H9 (cell line): ENCODE data around the gene CBY3. TPM values are rescaled to one million over a fixed set of nuclear protein-coding genes. Genes with fewer than 3 reads are reported as not detected.
"Not testable (repeated sequence)": the region's sequence is repeated elsewhere in the genome, so short reads cannot be mapped to it uniquely, and the experiment has no call there.

ENCODE experiments used
- DNase-seq: peaks from one replicate; pipeline ENCODE4 v3.0.0-alpha.2; 2017
- H2AFZ ChIP-seq: one replicate; pipeline ENCODE4 v1.6.1; 2013; ENCODE audit warnings: mild to moderate bottlenecking, low read length, control low read depth, moderate library complexity
- H2AK5ac ChIP-seq: 2 replicates; pipeline ENCODE4 v1.6.1; 2013; ENCODE audit warnings: low read length, control low read depth, mixed read lengths; ENCODE audit not compliant: insufficient read length
- H2BK120ac ChIP-seq: one replicate; pipeline ENCODE4 v1.6.1; 2013; ENCODE audit warnings: low read depth, mild to moderate bottlenecking, low read length, control low read depth, inconsistent platforms; ENCODE audit not compliant: poor library complexity, severe bottlenecking
- H2BK12ac ChIP-seq: 2 replicates; pipeline ENCODE4 v1.6.1; 2013; ENCODE audit warnings: low read length, control low read depth, mixed read lengths, low read depth; ENCODE audit not compliant: insufficient read length
- H2BK15ac ChIP-seq: 2 replicates; pipeline ENCODE4 v1.6.1; 2013; ENCODE audit warnings: low read depth, low read length, control low read depth
- H2BK20ac ChIP-seq: one replicate; pipeline ENCODE4 v1.6.1; 2013; ENCODE audit warnings: low read depth, mild to moderate bottlenecking, low read length, control low read depth, inconsistent platforms; ENCODE audit not compliant: poor library complexity, severe bottlenecking
- H2BK5ac ChIP-seq: 2 replicates; pipeline ENCODE4 v1.6.1; 2013; ENCODE audit warnings: low read length, control low read depth, mixed read lengths; ENCODE audit not compliant: insufficient read length
- H3K14ac ChIP-seq: 2 replicates; pipeline ENCODE4 v1.6.1; 2013; ENCODE audit warnings: low read length, control low read depth; ENCODE audit not compliant: insufficient read depth
- H3K18ac ChIP-seq: 2 replicates; pipeline ENCODE4 v1.6.1; 2013; ENCODE audit warnings: low read depth, mild to moderate bottlenecking, mixed read lengths, low read length, control low read depth; ENCODE audit not compliant: insufficient read length
- H3K23ac ChIP-seq: 2 replicates; pipeline ENCODE4 v1.6.1; 2013; ENCODE audit warnings: low read length, control low read depth, mixed read lengths, low read depth; ENCODE audit not compliant: insufficient read length
- H3K23me2 ChIP-seq: 2 replicates; pipeline ENCODE4 v1.6.1; 2013; ENCODE audit warnings: low read depth, mild to moderate bottlenecking, mixed read lengths, low read length, control low read depth; ENCODE audit not compliant: insufficient read length, poor library complexity, severe bottlenecking
- H3K27ac ChIP-seq: 2 replicates; pipeline ENCODE4 v1.5.1; 2013; ENCODE audit warnings: low read length, control low read depth, mixed read lengths, low read depth; ENCODE audit not compliant: insufficient read length
- H3K27me3 ChIP-seq: 2 replicates; pipeline ENCODE4 v1.6.1; 2013; ENCODE audit warnings: low read length, control low read depth, inconsistent platforms; ENCODE audit not compliant: insufficient read depth
- H3K4ac ChIP-seq: 2 replicates; pipeline ENCODE4 v1.6.1; 2013; ENCODE audit warnings: low read depth, mild to moderate bottlenecking, control low read depth, inconsistent platforms, low read length, moderate library complexity
- H3K4me1 ChIP-seq: 2 replicates; pipeline ENCODE4 v1.6.1; 2013; ENCODE audit warnings: low read length, control low read depth, inconsistent platforms; ENCODE audit not compliant: insufficient read depth
- H3K4me2 ChIP-seq: 2 replicates; pipeline ENCODE4 v1.6.1; 2013; ENCODE audit warnings: low read length, control low read depth, mixed read lengths; ENCODE audit not compliant: insufficient read length, insufficient read depth
- H3K56ac ChIP-seq: 2 replicates; pipeline ENCODE4 v1.6.1; 2013; ENCODE audit warnings: low read depth, mild to moderate bottlenecking, mixed read lengths, low read length, control low read depth; ENCODE audit not compliant: insufficient read length
- H3K79me1 ChIP-seq: 2 replicates; pipeline ENCODE4 v1.6.1; 2013; ENCODE audit warnings: low read depth, mild to moderate bottlenecking, moderate library complexity, low read length, control low read depth, inconsistent platforms; ENCODE audit not compliant: insufficient read depth, poor library complexity, severe bottlenecking
- H3K79me2 ChIP-seq: 2 replicates; pipeline ENCODE4 v1.6.1; 2013; ENCODE audit warnings: low read length, control low read depth, inconsistent platforms; ENCODE audit not compliant: insufficient read depth
- H3K9ac ChIP-seq: 2 replicates; pipeline ENCODE4 v1.6.1; 2013; ENCODE audit warnings: low read length, control low read depth, mixed read lengths; ENCODE audit not compliant: insufficient read length; ENCODE audit errors: extremely low read depth
- H3K9me3 ChIP-seq: one replicate; pipeline ENCODE4 v1.6.1; 2013; ENCODE audit warnings: low read depth, low read length, inconsistent platforms; ENCODE audit not compliant: control insufficient read depth
- H3T11ph ChIP-seq: one replicate; pipeline ENCODE4 v1.6.1; 2013; ENCODE audit warnings: mild to moderate bottlenecking, low read length, control low read depth, inconsistent platforms
- H4K20me1 ChIP-seq: one replicate; pipeline ENCODE4 v1.6.1; 2013; ENCODE audit not compliant: control insufficient read depth, insufficient read length, insufficient read depth
- H4K5ac ChIP-seq: 2 replicates; pipeline ENCODE4 v1.6.1; 2013; ENCODE audit warnings: low read depth, mild to moderate bottlenecking, mixed read lengths, low read length, control low read depth; ENCODE audit not compliant: insufficient read length
- H4K8ac ChIP-seq: replicated peaks from 2 replicates; pipeline ENCODE4 v1.6.1; 2013; ENCODE audit warnings: low read length, control low read depth, mixed read lengths, low read depth; ENCODE audit not compliant: insufficient read length
- H4K91ac ChIP-seq: 2 replicates; pipeline ENCODE4 v1.6.1; 2013; ENCODE audit warnings: low read depth, mild to moderate bottlenecking, moderate library complexity, mixed read lengths, low read length, control low read depth; ENCODE audit not compliant: insufficient read length
- H3K27ac Mint-ChIP-seq, 3 experiments: 2 replicates in 2 of 3; 3 replicates in 1 of 3; pipeline ENCODE4 v1.8.0; 2020 to 2021; ENCODE audit warnings: mixed read lengths in 3 of 3, mild to moderate bottlenecking in 1 of 3, moderate library complexity in 1 of 3
- H3K27me3 Mint-ChIP-seq: 2 replicates; pipeline ENCODE4 v1.8.0; 2021; ENCODE audit warnings: low read depth, mild to moderate bottlenecking, moderate library complexity, mixed read lengths
- H3K36me3 Mint-ChIP-seq, 3 experiments: 2 replicates in 2 of 3; 3 replicates in 1 of 3; pipeline ENCODE4 v1.8.0; 2020 to 2021; ENCODE audit warnings: low read depth in 3 of 3, mixed read lengths in 3 of 3; ENCODE audit not compliant: insufficient read depth in 1 of 3
- H3K4me1 Mint-ChIP-seq, 2 experiments: 2 replicates each; pipeline ENCODE4 v1.8.0; 2020; ENCODE audit warnings: mixed read lengths in 2 of 2
- H3K4me3 Mint-ChIP-seq, 2 experiments: 2 replicates in 1 of 2; 3 replicates in 1 of 2; pipeline ENCODE4 v1.8.0; 2020 to 2021; ENCODE audit warnings: mild to moderate bottlenecking in 2 of 2, mixed read lengths in 2 of 2, moderate library complexity in 1 of 2
- H3K9me3 Mint-ChIP-seq, 2 experiments: 2 replicates in 1 of 2; 3 replicates in 1 of 2; pipeline ENCODE4 v1.8.0; 2020; ENCODE audit warnings: mild to moderate bottlenecking in 2 of 2, mixed read lengths in 2 of 2, moderate library complexity in 1 of 2
- WGBS: extraction: QIAGEN DNeasy Blood & Tissue Kit; methylation state at CpG from one replicate; pipeline ENCODE4 v1.1.7; 2013; ENCODE audit warnings: missing lambda C conversion rate, low lambda C conversion rate, mixed read lengths; ENCODE audit not compliant: insufficient read length; ENCODE audit errors: extremely low coverage; 5-methylcytosine and 5-hydroxymethylcytosine counted together
- total RNA-seq: library from RNA; stranded (reverse); gene quantifications from 2 replicates; pipeline ENCODE4 v1.2.1, GENCODE V29; 2021

The CBY3 gene
- total RNA-seq, 1 experiment from 2014 or later: 0.50 TPM

- not testable (repeated sequence) for H3K9me3 Mint-ChIP-seq, H3K4ac ChIP-seq, H2BK5ac ChIP-seq, H2BK120ac ChIP-seq, H3T11ph ChIP-seq, H4K91ac ChIP-seq, H2AK5ac ChIP-seq, H3K18ac ChIP-seq, H3K9ac ChIP-seq, H4K20me1 ChIP-seq, H2BK12ac ChIP-seq, H4K8ac ChIP-seq, H3K79me2 ChIP-seq, H2BK15ac ChIP-seq, H3K56ac ChIP-seq, H3K4me3 Mint-ChIP-seq, H3K23ac ChIP-seq, H3K4me1 Mint-ChIP-seq, H3K9me3 ChIP-seq, H2BK20ac ChIP-seq, H3K14ac ChIP-seq, H3K4me1 ChIP-seq, H4K5ac ChIP-seq, H2AFZ ChIP-seq, H3K79me1 ChIP-seq, DNase-seq, H3K36me3 Mint-ChIP-seq, H3K27ac Mint-ChIP-seq, H3K27ac ChIP-seq, H3K23me2 ChIP-seq, H3K4me2 ChIP-seq, H3K27me3 ChIP-seq
- peaks cover 10% of the 10 kb centered on the region for H3K27me3 Mint-ChIP-seq
- WGBS: no CpG with 5 or more reads among the region's 2 CpGs
These were observed 27.7 kb downstream of the CBY3 start for GRCh38 chr5:179653135-179653534.

- not testable (repeated sequence) for H3K79me1 ChIP-seq, H3K4me2 ChIP-seq, H3K4me1 ChIP-seq, H2AK5ac ChIP-seq, DNase-seq, H3K23ac ChIP-seq, H3K18ac ChIP-seq, H3K9me3 Mint-ChIP-seq, H4K5ac ChIP-seq, H3K4ac ChIP-seq, H3K4me3 Mint-ChIP-seq, H3K36me3 Mint-ChIP-seq, H3T11ph ChIP-seq, H2BK12ac ChIP-seq, H3K27ac ChIP-seq, H3K56ac ChIP-seq, H2BK120ac ChIP-seq, H3K79me2 ChIP-seq, H2AFZ ChIP-seq, H3K27me3 ChIP-seq, H3K9ac ChIP-seq, H4K8ac ChIP-seq, H2BK5ac ChIP-seq, H4K20me1 ChIP-seq, H3K27ac Mint-ChIP-seq, H3K14ac ChIP-seq, H2BK20ac ChIP-seq, H3K23me2 ChIP-seq, H3K4me1 Mint-ChIP-seq, H4K91ac ChIP-seq, H2BK15ac ChIP-seq, H3K9me3 ChIP-seq
- peaks cover 13% of the 10 kb centered on the region for H3K27me3 Mint-ChIP-seq
- WGBS: no CpG with 5 or more reads among the region's 26 CpGs
These were observed 30.6 kb downstream of the CBY3 start for GRCh38 chr5:179650245-179650644.
